NCI-H2171 treated with DMSO at 0.1 percent for 48 hours (cell line): ENCODE results near the gene FCMR.

ENCODE experiments used
- DNase-seq: peaks from one replicate; lab custom pipeline; 2025; lab: John Stamatoyannopoulos, UW

The FCMR gene, protein sequence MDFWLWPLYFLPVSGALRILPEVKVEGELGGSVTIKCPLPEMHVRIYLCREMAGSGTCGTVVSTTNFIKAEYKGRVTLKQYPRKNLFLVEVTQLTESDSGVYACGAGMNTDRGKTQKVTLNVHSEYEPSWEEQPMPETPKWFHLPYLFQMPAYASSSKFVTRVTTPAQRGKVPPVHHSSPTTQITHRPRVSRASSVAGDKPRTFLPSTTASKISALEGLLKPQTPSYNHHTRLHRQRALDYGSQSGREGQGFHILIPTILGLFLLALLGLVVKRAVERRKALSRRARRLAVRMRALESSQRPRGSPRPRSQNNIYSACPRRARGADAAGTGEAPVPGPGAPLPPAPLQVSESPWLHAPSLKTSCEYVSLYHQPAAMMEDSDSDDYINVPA

GRCh38 chr1:206921772-206922265 is at the start of gene FCMR:
FCMR (minus strand) TSS chr1:206921941; CDS start chr1:206921854, 87 bp downstream.
- no peak for DNase-seq

GRCh38 chr1:206971029-206971655 is 49.4 kb upstream of the FCMR start:
- DNase-seq: no peak

- no peak for DNase-seq
Measured at GRCh38 chr1:206970446-206970845, 48.7 kb upstream of the FCMR start, which contains the start of gene FCAMR. FCAMR (minus strand) TSS chr1:206970460; CDS start chr1:206970125, 335 bp downstream.

- no peak for DNase-seq
Measured at GRCh38 chr1:206969090-206969489, 47.3 kb upstream of the FCMR start.

- no peak for DNase-seq
Measured at GRCh38 chr1:206967096-206967849, 45.5 kb upstream of the FCMR start.

- no peak for DNase-seq
Measured at GRCh38 chr1:206965781-206966180, 44.0 kb upstream of the FCMR start.

DNA sequence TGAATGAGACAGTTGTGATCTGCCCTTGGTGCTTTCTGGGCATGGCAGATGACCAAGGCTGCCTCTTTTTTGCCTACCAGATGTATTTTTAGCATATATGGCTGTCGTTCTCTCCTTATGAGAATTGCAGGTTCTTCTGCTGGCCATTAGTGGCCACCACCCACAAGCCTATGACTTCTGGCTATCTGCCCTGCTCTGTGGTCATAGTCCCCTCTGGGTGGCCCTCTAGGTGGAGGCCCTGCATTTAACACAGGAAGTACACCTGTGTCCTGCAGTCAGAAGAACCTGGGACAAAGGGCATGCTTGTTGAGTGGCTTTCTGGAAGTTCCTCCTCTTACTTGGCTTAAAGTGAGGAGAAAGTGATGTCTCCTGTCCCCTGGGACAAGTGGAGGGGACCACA is 42.0 kb upstream of the FCMR start:
- DNase-seq: no peak

DNA sequence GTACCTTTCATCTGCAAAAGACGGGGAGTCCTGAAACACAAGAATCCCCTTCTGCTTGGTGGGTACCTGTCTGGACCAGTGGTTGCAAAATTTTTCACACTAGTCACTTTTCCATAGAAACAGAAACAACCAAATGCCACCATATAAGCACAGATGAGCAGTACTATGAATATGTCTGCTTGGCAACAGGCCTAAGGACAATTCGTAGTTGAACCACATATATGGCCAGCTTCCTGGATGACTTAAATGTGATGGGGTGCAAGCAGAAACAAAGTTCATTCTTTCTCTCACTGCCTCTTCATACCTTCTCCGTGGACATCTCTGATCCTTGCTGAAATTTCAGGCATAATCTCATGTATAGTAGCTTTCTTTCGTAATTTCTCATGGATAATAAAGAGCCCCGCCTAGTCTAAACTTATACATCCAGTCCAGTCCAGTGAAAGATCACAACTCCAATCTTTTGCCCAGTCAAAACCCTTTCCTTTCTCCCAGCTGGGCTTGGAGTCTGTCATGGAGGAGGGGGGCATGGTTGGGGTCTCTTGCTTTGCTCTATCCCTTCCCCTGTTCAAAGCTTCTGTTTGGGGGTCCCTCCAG is 41.5 kb upstream of the FCMR start:
- DNase-seq: no peak

DNA sequence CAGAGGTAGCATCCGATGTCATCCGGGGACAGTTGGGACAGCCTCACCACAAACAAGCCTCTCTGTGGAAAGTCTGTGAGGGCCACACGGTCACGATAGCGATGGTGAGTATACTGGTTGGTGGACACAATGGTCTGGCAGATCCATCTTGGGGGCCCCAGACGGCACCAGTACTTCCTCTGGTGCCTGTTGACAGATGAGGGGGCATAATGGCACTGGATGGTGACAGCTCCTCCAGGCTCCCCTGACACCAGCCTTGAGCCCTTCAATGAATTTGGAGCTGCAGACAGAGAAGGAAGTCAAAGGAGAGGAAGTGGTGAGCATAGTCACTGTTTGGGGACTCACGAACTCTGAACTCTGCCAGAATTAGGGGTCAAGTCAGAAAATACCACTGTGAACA is 40.5 kb upstream of the FCMR start:
- DNase-seq: no peak

- DNase-seq: no peak
Measured at GRCh38 chr1:206961668-206962067, 39.9 kb upstream of the FCMR start.

DNA sequence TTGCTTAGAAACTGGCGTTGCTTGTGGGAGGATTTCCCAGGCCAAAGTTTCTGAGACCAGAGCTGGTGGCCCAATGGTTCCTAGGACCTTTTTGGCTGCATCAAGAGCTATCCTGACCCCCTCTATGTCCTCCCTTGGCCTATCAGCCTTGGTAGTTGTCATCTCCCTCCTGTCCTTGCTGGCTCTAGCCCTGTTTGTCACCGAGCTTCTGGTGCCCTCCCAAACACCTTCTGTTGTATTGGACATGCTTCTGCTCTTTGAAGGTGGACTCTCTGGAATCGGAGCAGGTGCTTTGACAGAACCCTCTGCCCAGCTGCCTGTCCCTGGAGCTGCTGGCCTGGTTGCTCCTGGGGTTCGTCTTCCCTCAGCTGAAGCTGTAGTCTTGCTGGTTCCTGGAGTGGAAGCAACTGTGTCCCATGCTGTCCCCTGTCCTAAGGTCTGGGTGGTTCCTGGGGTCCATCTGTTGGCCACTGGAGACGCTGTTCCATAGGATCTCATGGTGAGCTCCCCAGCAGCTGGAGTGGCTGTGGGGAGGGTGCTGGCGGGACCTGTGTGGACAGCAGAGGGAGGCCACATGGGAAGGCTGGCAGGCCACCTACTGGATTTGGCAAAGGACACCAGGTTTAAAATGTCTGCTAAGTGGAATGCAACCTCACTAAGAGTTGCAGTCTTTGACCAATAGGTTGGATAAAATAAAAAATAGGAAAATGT is 39.1 kb upstream of the FCMR start:
- no peak for DNase-seq

GRCh38 chr1:206958144-206958543 is 36.4 kb upstream of the FCMR start:
- no peak for DNase-seq

DNA sequence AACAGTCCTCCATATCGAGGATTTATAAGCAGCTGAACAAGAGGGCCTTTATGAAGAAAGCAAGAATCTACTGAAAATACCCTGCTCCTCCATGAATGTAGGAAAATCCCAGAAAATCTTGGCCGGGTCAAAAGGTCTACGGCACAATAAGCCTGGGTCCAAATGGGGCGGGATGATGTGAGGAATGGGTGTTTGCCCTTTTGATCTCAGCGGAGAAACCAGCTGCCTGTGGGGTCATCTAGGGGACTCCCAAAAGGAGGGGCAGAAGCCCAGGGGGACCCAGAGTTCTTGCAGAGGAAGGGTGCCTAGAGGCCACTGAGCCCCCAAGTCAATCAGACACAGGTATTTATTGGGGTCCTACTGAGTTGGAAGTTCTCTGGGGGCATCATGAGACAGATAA is 35.9 kb upstream of the FCMR start:
- DNase-seq: no peak

GRCh38 chr1:206955476-206956451 is 34.0 kb upstream of the FCMR start:
- DNase-seq: no peak

GRCh38 chr1:206954459-206955342 is 33.0 kb upstream of the FCMR start:
- DNase-seq: no peak

- DNase-seq: no peak
Measured at GRCh38 chr1:206953626-206954025, 31.9 kb upstream of the FCMR start.

- no peak for DNase-seq
Measured at GRCh38 chr1:206953126-206953525, 31.4 kb upstream of the FCMR start.

- DNase-seq: no peak
Measured at GRCh38 chr1:206952171-206952570, 30.4 kb upstream of the FCMR start.
